B cell (primary cell): ENCODE results near the gene XPO5. TPM values are rescaled to one million over a fixed set of nuclear protein-coding genes. Genes with fewer than 3 reads are reported as not detected.
"Not testable (repeated sequence)": the region's sequence is repeated elsewhere in the genome, so short reads cannot be mapped to it uniquely, and the experiment has no call there.

Source experiments
- ATAC-seq: fragments of 200-7000 bp; cut with Tn5 transposase; one replicate; pipeline ENCODE4 v1.10.0; 2021; ENCODE audit warnings: low read depth, mild to moderate bottlenecking, moderate number of reproducible peaks, moderate library complexity
- CTCF ChIA-PET: fragments of 350-600 bp; sonication (Branson Sonifier 250); formaldehyde crosslinking; loops from one replicate; lab custom pipeline; 2021; ENCODE audit warnings: antibody characterized with exemption, inconsistent platforms; lab: Charles Lee
- POLR2A ChIA-PET: fragments of 350-600 bp; sonication (Branson Sonifier 250); formaldehyde crosslinking; loops from one replicate; lab custom pipeline; 2021; ENCODE audit warnings: antibody characterized with exemption; lab: Charles Lee
- DNase-seq: peaks from one replicate; pipeline ENCODE4 v3.0.0; 2013
- H2AFZ ChIP-seq: 2 replicates; pipeline ENCODE4 v1.6.1; 2012; ENCODE audit warnings: mild to moderate bottlenecking, low read depth, low read length; ENCODE audit not compliant: insufficient read depth, poor library complexity, severe bottlenecking
- H3K27ac ChIP-seq, 2 donors: 1 replicate in 1 of 2; 2 replicates in 1 of 2; pipeline ENCODE4 v1.5.1; 2012 to 2013; ENCODE audit warnings: low read length in 2 of 2, mild to moderate bottlenecking in 2 of 2, moderate library complexity in 1 of 2
- H3K27me3 ChIP-seq, 4 experiments: fragments of 200-600 bp in 1 of 4; sonication (generic) in 1 of 4; replicated peaks in 1 of 4; 1 replicate in 2 of 4; 2 replicates in 2 of 4; pipeline versions ENCODE4 v1.6.1 to v1.7.0; 2013 to 2016; ENCODE audit warnings: low read length in 3 of 4, mild to moderate bottlenecking in 2 of 4, mixed read lengths in 1 of 4, moderate library complexity in 1 of 4; ENCODE audit not compliant: insufficient read depth in 4 of 4, control insufficient read depth in 3 of 4; ENCODE audit errors: control extremely low read depth in 1 of 4
- H3K36me3 ChIP-seq, 2 experiments: replicated peaks in 1 of 2; 1 replicate in 1 of 2; 2 replicates in 1 of 2; pipeline versions ENCODE4 v1.6.1 to v1.7.1; 2013; ENCODE audit warnings: low read length in 1 of 2; ENCODE audit not compliant: insufficient read depth in 2 of 2, control insufficient read depth in 1 of 2; ENCODE audit errors: control extremely low read depth in 1 of 2, extremely low read depth in 1 of 2
- H3K4me1 ChIP-seq, 2 donors: fragments of 200-600 bp in 1 of 2; sonication (generic) in 1 of 2; 1 replicate in 1 of 2; 2 replicates in 1 of 2; pipeline versions ENCODE4 v1.5.1 to v1.6.1; 2013 to 2017; ENCODE audit warnings: low read length in 2 of 2; ENCODE audit not compliant: control insufficient read depth in 2 of 2, insufficient read depth in 2 of 2
- H3K4me2 ChIP-seq: replicated peaks from 2 replicates; pipeline ENCODE3; 2012; ENCODE audit warnings: mild to moderate bottlenecking, low read depth, low read length; ENCODE audit not compliant: poor library complexity, severe bottlenecking
- H3K4me3 ChIP-seq, 5 experiments: fragments of 200-600 bp in 1 of 5; sonication (generic) in 1 of 5; 1 replicate in 3 of 5; 2 replicates in 2 of 5; pipeline versions ENCODE4 v1.5.1 to v1.7.0; 2011 to 2016; ENCODE audit warnings: low read length in 4 of 5, mild to moderate bottlenecking in 4 of 5, low read depth in 2 of 5, control low read depth in 1 of 5, moderate library complexity in 1 of 5; ENCODE audit not compliant: insufficient read depth in 1 of 5; ENCODE audit errors: control extremely low read depth in 1 of 5, extremely low read depth in 1 of 5
- H3K79me2 ChIP-seq: fragments of 200-600 bp; sonication (generic); one replicate; pipeline ENCODE4 v1.6.0; 2016; ENCODE audit warnings: low read length; ENCODE audit not compliant: control insufficient read depth, insufficient read depth
- H3K9ac ChIP-seq: fragments of 200-600 bp; sonication (generic); 2 replicates; pipeline ENCODE4 v1.6.1; 2017; ENCODE audit warnings: mild to moderate bottlenecking, low read length, moderate library complexity
- H3K9me3 ChIP-seq, 3 donors: one replicate each; pipeline versions ENCODE4 v1.6.1 to v1.7.1; 2013; ENCODE audit warnings: low read length in 2 of 3; ENCODE audit not compliant: control insufficient read depth in 2 of 3, insufficient read depth in 1 of 3; ENCODE audit errors: control extremely low read depth in 1 of 3
- H4K20me1 ChIP-seq: 2 replicates; pipeline ENCODE4 v1.6.0; 2012; ENCODE audit warnings: mild to moderate bottlenecking, low read length; ENCODE audit not compliant: insufficient read depth, control insufficient read depth, poor library complexity, severe bottlenecking
- H3K27ac Mint-ChIP-seq: one replicate; pipeline ENCODE4 v1.8.0; 2021; ENCODE audit warnings: mixed read lengths
- H3K27me3 Mint-ChIP-seq: one replicate; pipeline ENCODE4 v1.8.0; 2021; ENCODE audit warnings: mixed read lengths
- H3K4me1 Mint-ChIP-seq: one replicate; pipeline ENCODE4 v1.8.0; 2021; ENCODE audit warnings: mixed read lengths
- H3K4me3 Mint-ChIP-seq: one replicate; pipeline ENCODE4 v1.8.0; 2021; ENCODE audit warnings: mixed read lengths
- H3K9me3 Mint-ChIP-seq: one replicate; pipeline ENCODE4 v1.8.0; 2022; ENCODE audit warnings: mixed read lengths; ENCODE audit not compliant: insufficient read depth
- EZH2 ChIP-seq: IDR thresholded peaks from 2 replicates; pipeline ENCODE4 v1.6.1; 2012; ENCODE audit warnings: borderline replicate concordance, low read depth, mild to moderate bottlenecking, moderate library complexity, low read length; ENCODE audit not compliant: insufficient read depth, poor library complexity, severe bottlenecking
- WGBS: methylation state at CpG from one replicate; pipeline ENCODE4 v1.1.5; 2013; ENCODE audit warnings: missing lambda C conversion rate; ENCODE audit not compliant: insufficient coverage; 5-methylcytosine and 5-hydroxymethylcytosine counted together
- intact Hi-C: fragments of 100-400 bp; cut with micrococcal nuclease; formaldehyde crosslinking; loops from one replicate; pipeline ENCODE4 v1.10.0; 2022
- polyA plus RNA-seq: library from polyadenylated mRNA; depleted of rRNA; stranded (reverse); fragments of >200 nt; gene quantifications from 2 replicates; pipeline ENCODE4 v1.2.3, GENCODE V29; 2012
- total RNA-seq, 2 donors: library from RNA; stranded (reverse); fragments of 120-200 nt in 1 of 2; gene quantifications; 1 replicate in 1 of 2; 2 replicates in 1 of 2; pipeline versions ENCODE4 v1.2.3 to v1.2.4, GENCODE V29; 2013 to 2022
- TF ChIP-seq, protein P1 (sequence below): fragments of 200-600 bp; IDR thresholded peaks from one replicate; pipeline ENCODE4 v1.8.0; 2022; ENCODE audit warnings: antibody characterized with exemption, mild to moderate bottlenecking

Gene XPO5
- total and polyA plus RNA-seq, 2 donors (not counting 1 experiment from before 2014, with no cell fraction given), result 14.4 to 45.7 TPM

- Mint-ChIP-seq H3K4me3 (no peak overlapping the region), H3K27me3 (no peaks in the 10 kb centered on the region), H3K4me1 (peaks cover 9% of the 10 kb centered on the region), H3K9me3 (no peaks in the 10 kb centered on the region), H3K27ac (no peak overlapping the region)
- Histone ChIP-seq H2AFZ (no peak overlapping the region), H3K4me1 (peaks cover 5 to 10% of the 10 kb centered on the region in 2 donors), H3K4me2 (no peak overlapping the region), H3K27me3 (no peaks in the 10 kb centered on the region), H3K9ac (no peak overlapping the region), H3K9me3 (no peaks in the 10 kb centered on the region), H3K27ac (no peak overlapping the region), H3K79me2 (peaks cover 21% of the 10 kb centered on the region), H3K36me3 (peaks cover 3 to 37% of the 10 kb centered on the region in 2 experiments), H4K20me1 (no peaks in the 10 kb centered on the region), H3K4me3 (no peak overlapping the region)
- ChIA-PET CTCF (interaction anchor here (0.6 to 1.1 kb wide), 2 partner anchors 415 to 503 kb away, joined by 3 to 4 read pairs; no protein-coding TSS in a partner anchor), POLR2A (no interaction called here)
- DNase-seq (no peak), ATAC-seq (no peak)
- WGBS, result no CpG with 5 or more reads among the region's 5 CpGs
- intact Hi-C loops, result no loop called here
- no peak for TF ChIP-seq EZH2
- TF ChIP-seq, protein P1, sequence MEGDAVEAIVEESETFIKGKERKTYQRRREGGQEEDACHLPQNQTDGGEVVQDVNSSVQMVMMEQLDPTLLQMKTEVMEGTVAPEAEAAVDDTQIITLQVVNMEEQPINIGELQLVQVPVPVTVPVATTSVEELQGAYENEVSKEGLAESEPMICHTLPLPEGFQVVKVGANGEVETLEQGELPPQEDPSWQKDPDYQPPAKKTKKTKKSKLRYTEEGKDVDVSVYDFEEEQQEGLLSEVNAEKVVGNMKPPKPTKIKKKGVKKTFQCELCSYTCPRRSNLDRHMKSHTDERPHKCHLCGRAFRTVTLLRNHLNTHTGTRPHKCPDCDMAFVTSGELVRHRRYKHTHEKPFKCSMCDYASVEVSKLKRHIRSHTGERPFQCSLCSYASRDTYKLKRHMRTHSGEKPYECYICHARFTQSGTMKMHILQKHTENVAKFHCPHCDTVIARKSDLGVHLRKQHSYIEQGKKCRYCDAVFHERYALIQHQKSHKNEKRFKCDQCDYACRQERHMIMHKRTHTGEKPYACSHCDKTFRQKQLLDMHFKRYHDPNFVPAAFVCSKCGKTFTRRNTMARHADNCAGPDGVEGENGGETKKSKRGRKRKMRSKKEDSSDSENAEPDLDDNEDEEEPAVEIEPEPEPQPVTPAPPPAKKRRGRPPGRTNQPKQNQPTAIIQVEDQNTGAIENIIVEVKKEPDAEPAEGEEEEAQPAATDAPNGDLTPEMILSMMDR, result no peak
Measured at GRCh38 chr6:43570876-43571441, 4.9 kb downstream of the XPO5 start.

DNA sequence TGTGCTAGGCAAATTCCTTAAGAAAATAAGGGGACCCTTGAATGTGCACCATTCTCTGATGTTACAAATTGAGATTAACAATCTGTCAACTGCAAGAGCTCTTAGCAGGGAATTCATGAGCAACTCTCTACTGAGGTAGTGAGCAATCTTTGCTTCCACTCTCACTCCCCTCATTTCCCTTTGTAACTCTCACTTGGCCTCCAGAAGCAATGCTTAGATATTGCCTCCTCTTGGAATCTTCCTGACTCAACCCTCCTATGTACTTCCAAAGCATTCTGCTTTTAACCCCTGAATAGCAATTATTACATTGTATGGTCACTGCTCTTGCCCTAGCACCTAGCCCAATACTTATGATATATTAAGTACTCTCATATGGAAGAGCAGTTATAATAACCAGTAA, 16.5 kb downstream of the XPO5 start:
- no peaks in the 10 kb centered on the region for H3K27me3 Mint-ChIP-seq
- no peak for DNase-seq
- no peaks in the 10 kb centered on the region for H3K9me3 Mint-ChIP-seq
- Histone ChIP-seq H3K27me3 (no peaks in the 10 kb centered on the region), H3K27ac (no peak overlapping the region), H3K4me2 (no peak overlapping the region), H3K9ac (no peak overlapping the region), H3K79me2 (no peaks in the 10 kb centered on the region), H3K4me3 (no peak overlapping the region), H3K36me3 (peaks cover 27 to 60% of the 10 kb centered on the region in 2 experiments), H3K9me3 (no peaks in the 10 kb centered on the region), H4K20me1 (no peaks in the 10 kb centered on the region), H2AFZ (no peak overlapping the region), H3K4me1 (no peaks in the 10 kb centered on the region)
- POLR2A ChIA-PET, result interaction anchor here (0.7 kb wide), 1 partner anchor 175 kb away, joined by 3 read pairs; no protein-coding TSS in a partner anchor
- H3K4me1 Mint-ChIP-seq, result no peaks in the 10 kb centered on the region
- H3K4me3 Mint-ChIP-seq, result no peak overlapping the region
- no peak for ATAC-seq
- TF ChIP-seq, protein P1, result no peak
- TF ChIP-seq EZH2, result no peak
- H3K27ac Mint-ChIP-seq, result no peak overlapping the region
- CTCF ChIA-PET, result no interaction called here
- intact Hi-C loops, result no loop called here

DNA sequence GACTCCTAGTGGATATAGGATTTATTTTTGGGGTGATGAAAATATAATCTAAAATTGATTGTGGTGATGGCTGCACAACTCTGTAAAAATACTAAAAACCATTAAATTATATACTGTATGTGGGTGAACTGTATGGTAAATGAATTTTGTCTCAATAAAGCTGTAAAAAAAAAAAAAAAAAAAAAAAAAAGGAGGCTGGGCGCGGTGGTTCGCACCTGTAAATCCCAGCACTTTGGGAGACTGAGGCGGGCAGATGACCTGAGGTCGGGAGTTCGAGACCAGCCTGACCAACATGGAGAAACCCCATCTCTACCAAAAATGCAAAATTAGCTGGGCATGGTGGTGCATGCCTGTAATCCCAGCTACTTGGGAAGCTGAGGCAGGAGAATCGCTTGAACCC, 18.2 kb downstream of the XPO5 start:
- H3K4me3 Mint-ChIP-seq, CTCF ChIA-PET, H3K4me3 ChIP-seq, H3K27me3 ChIP-seq, H3K4me2 ChIP-seq, intact Hi-C loops, H3K79me2 ChIP-seq, H3K27me3 Mint-ChIP-seq, H2AFZ ChIP-seq, H3K4me1 Mint-ChIP-seq, H3K27ac ChIP-seq, H3K27ac Mint-ChIP-seq, H3K9me3 Mint-ChIP-seq, H4K20me1 ChIP-seq, POLR2A ChIA-PET, H3K9ac ChIP-seq, ATAC-seq, DNase-seq, H3K9me3 ChIP-seq, H3K4me1 ChIP-seq: not testable (repeated sequence)
- peaks cover 23 to 62% of the 10 kb centered on the region in 2 experiments for H3K36me3 ChIP-seq
- no CpG with 5 or more reads among the region's 7 CpGs for WGBS
